HG03066 (cell line): ENCODE measurements around the gene MUSK.

Source experiments
- ATAC-seq: cut with Tn5 transposase; IDR thresholded peaks from one replicate; pipeline ENCODE4 v1.9.1; 2021; ENCODE audit warnings: low read depth; ENCODE audit not compliant: unreplicated experiment

Gene MUSK

GRCh38 chr9:110846215-110846614 is 177.6 kb downstream of the MUSK start:
- no peak for ATAC-seq

- ATAC-seq: no peak
Observed at GRCh38 chr9:110847671-110848070, 179.1 kb downstream of the MUSK start.

DNA sequence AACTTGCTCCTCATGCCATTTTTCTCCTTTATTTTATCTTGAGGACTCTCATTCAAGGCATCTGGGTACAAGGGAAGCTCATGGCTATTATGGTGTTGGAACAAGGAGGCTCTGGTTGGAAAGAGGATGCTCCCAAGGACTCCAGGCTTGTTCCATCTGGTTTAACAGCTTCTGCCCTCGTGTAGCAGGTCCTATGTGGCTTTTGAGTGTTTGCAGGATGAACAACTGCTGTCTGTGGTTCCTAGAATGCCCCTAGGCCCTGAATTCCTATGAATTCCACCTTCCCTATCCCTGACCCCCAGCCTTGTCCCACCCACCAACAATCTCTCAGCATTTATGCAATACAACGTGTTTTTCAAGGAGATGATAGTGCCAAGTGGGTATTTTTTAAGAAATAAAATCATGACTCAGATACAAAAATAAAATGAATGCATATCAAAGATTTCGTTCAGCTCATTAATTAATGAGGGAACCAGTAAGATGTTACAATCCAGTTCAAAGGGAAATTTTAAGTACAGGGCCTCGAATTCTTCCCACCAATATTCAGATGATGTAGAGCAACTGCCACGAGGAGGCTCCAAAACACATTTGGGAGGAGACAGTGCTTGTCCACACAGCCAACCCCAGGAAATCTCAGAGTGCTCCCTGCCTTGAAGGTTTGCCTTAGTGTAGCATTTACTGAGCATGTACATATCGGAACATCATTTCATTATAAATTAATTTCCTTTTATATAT is 182.0 kb downstream of the MUSK start:
- ATAC-seq: no peak
